HCT116 (cell line): ENCODE results near the gene SFRP2. TPM values are rescaled to one million over a fixed set of nuclear protein-coding genes. Genes with fewer than 3 reads are reported as not detected.

Source experiments
- ATAC-seq: fragments of 200-7000 bp; cut with Tn5 transposase; 2 replicates; pipeline ENCODE4 v1.9.1; 2020; ENCODE audit warnings: mild to moderate bottlenecking, moderate library complexity
- BruUV-seq: library from RNA; stranded (reverse); fragments of 400-500 nt; replicated peaks from 2 replicates; lab custom pipeline; 2021; lab: Mats Ljungman, UMichigan
- CTCF ChIA-PET: fragments of 300-600 bp; sonication (Branson Sonifier 250); formaldehyde crosslinking; loops from one replicate; lab custom pipeline; 2021; ENCODE audit warnings: antibody characterized with exemption; lab: Charles Lee
- POLR2A ChIA-PET: fragments of 300-600, 350-600 bp; sonication (Branson Sonifier 250); formaldehyde crosslinking; loops from one replicate; lab custom pipeline; 2021; ENCODE audit warnings: antibody characterized with exemption; lab: Charles Lee
- RAD21 ChIA-PET, 2 experiments: fragments of 300-600 bp; sonication (Branson Sonifier 250); formaldehyde crosslinking; loops; one replicate each; lab custom pipeline; 2023; ENCODE audit warnings: low total read pairs in 2 of 2; ENCODE audit not compliant: uncharacterized antibody in 2 of 2, unreplicated experiment in 2 of 2, low non-redundant PET in 1 of 2; lab: Charles Lee
- DNase-seq: peaks from one replicate; pipeline ENCODE4 v3.0.0-alpha.2; 2010; ENCODE audit warnings: low read depth, low spot score
- H2AFZ ChIP-seq: fragments of 200-600 bp; shearing (Covaris generic), sonication (generic); 2 replicates; pipeline ENCODE4 v1.6.1; 2017; ENCODE audit warnings: low read depth, mixed run types, mixed read lengths, antibody characterized with exemption, low read length; ENCODE audit not compliant: poor library complexity, severe bottlenecking
- H3K27ac ChIP-seq: 2 replicates; pipeline ENCODE4 v1.5.1; 2012; ENCODE audit warnings: low read depth, low read length
- H3K27me3 ChIP-seq: fragments of 200-600 bp; sonication (generic); 2 replicates; pipeline ENCODE4 v1.6.1; 2016; ENCODE audit warnings: mixed run types, low read length, mixed read lengths; ENCODE audit not compliant: insufficient read depth
- H3K36me3 ChIP-seq, 2 experiments: fragments of 200-500 bp in 1 of 2; fragments of 200-600 bp in 1 of 2; sonication (Bioruptor generic) in 1 of 2; sonication (generic) in 1 of 2; 2 replicates each; pipeline versions ENCODE4 v1.5.1 to v1.6.1; 2014 to 2016; ENCODE audit warnings: low read length in 2 of 2, inconsistent platforms in 1 of 2, mixed read lengths in 1 of 2, mixed run types in 1 of 2; ENCODE audit not compliant: insufficient read depth in 2 of 2, control insufficient read depth in 1 of 2
- H3K4me1 ChIP-seq, 2 experiments: fragments of 200-600 bp in 1 of 2; sonication (generic) in 1 of 2; 2 replicates each; pipeline versions ENCODE4 v1.5.1 to v1.6.1; 2012 to 2017; ENCODE audit warnings: low read length in 2 of 2, inconsistent platforms in 1 of 2, mild to moderate bottlenecking in 1 of 2, mixed read lengths in 1 of 2, mixed run types in 1 of 2, moderate library complexity in 1 of 2; ENCODE audit not compliant: insufficient read depth in 2 of 2, control insufficient read depth in 1 of 2
- H3K4me2 ChIP-seq: fragments of 200-600 bp; sonication (generic); 2 replicates; pipeline ENCODE4 v1.6.1; 2017; ENCODE audit warnings: mixed run types, low read length, mixed read lengths
- H3K4me3 ChIP-seq, 2 experiments: fragments of 200-600 bp in 1 of 2; sonication (generic) in 1 of 2; replicated peaks in 1 of 2; 2 replicates each; pipeline ENCODE4 v1.5.1; 2011 to 2016; ENCODE audit warnings: low read length in 2 of 2, control low read depth in 1 of 2, low read depth in 1 of 2, mild to moderate bottlenecking in 1 of 2, mixed read lengths in 1 of 2, mixed run types in 1 of 2
- H3K79me2 ChIP-seq: fragments of 200-600 bp; sonication (generic); 2 replicates; pipeline ENCODE4 v1.6.1; 2017; ENCODE audit warnings: mild to moderate bottlenecking, mixed run types, low read length, moderate library complexity, mixed read lengths; ENCODE audit not compliant: insufficient read depth
- H3K9ac ChIP-seq: fragments of 200-600 bp; sonication (generic); 2 replicates; pipeline ENCODE4 v1.6.1; 2016; ENCODE audit warnings: low read length, mixed read lengths
- H3K9me2 ChIP-seq: fragments of 200-600 bp; sonication (generic), shearing (Covaris generic); 2 replicates; pipeline ENCODE4 v1.6.1; 2017; ENCODE audit warnings: mixed run types, mild to moderate bottlenecking, moderate library complexity; ENCODE audit not compliant: insufficient read depth
- H3K9me3 ChIP-seq, 2 experiments: fragments of 200-500 bp in 1 of 2; fragments of 200-600 bp in 1 of 2; sonication (Bioruptor generic) in 1 of 2; sonication (generic) in 1 of 2; 2 replicates each; pipeline ENCODE4 v1.6.1; 2014 to 2017; ENCODE audit warnings: low read length in 2 of 2, mixed read lengths in 2 of 2, inconsistent platforms in 1 of 2, low read depth in 1 of 2, mild to moderate bottlenecking in 1 of 2, mixed run types in 1 of 2, moderate library complexity in 1 of 2; ENCODE audit not compliant: control insufficient read depth in 1 of 2, insufficient read depth in 1 of 2
- H4K20me1 ChIP-seq: fragments of 200-600 bp; sonication (generic), shearing (Covaris generic); 2 replicates; pipeline ENCODE4 v1.6.1; 2017; ENCODE audit warnings: mixed run types, mild to moderate bottlenecking, moderate library complexity; ENCODE audit not compliant: insufficient read depth
- ATF3 ChIP-seq: IDR thresholded peaks from 2 replicates; pipeline ENCODE4 v1.6.1; 2012
- CBX3 ChIP-seq: IDR thresholded peaks from 2 replicates; pipeline ENCODE4 v1.6.1; 2012; ENCODE audit warnings: low read depth
- CTCF ChIP-seq, 3 experiments: fragments of 200-600 bp in 1 of 3; sonication (generic) in 1 of 3; IDR thresholded peaks in 2 of 3; conservative IDR thresholded peaks in 1 of 3; 2 replicates each; pipeline ENCODE4 v1.5.1; 2012 to 2017; ENCODE audit warnings: low read depth in 2 of 3, low read length in 2 of 3, antibody characterized with exemption in 1 of 3, borderline replicate concordance in 1 of 3, control low read depth in 1 of 3, mild to moderate bottlenecking in 1 of 3, mixed read lengths in 1 of 3, mixed run types in 1 of 3, moderate library complexity in 1 of 3; ENCODE audit not compliant: insufficient read depth in 1 of 3
- ELF1 ChIP-seq: IDR thresholded peaks from 2 replicates; pipeline ENCODE4 v1.6.1; 2012; ENCODE audit warnings: low read depth, borderline replicate concordance
- EZH2 ChIP-seq: fragments of 200-600 bp; sonication (generic); IDR thresholded peaks from 2 replicates; pipeline ENCODE4 v1.6.1; 2017; ENCODE audit warnings: antibody characterized with exemption, mixed run types
- EZH2phosphoT487 ChIP-seq: fragments of 200-600 bp; IDR thresholded peaks from 2 replicates; pipeline ENCODE4 v1.6.1; 2018; ENCODE audit warnings: antibody characterized with exemption, borderline replicate concordance
- FOSL1 ChIP-seq: IDR thresholded peaks from 2 replicates; pipeline ENCODE4 v1.6.1; 2012; ENCODE audit warnings: low read depth
- POLR2AphosphoS5 ChIP-seq: IDR thresholded peaks from 2 replicates; pipeline ENCODE4 v1.6.1; 2011; ENCODE audit warnings: mild to moderate bottlenecking, low read depth, low read length, moderate library complexity
- RAD21 ChIP-seq: IDR thresholded peaks from 2 replicates; pipeline ENCODE4 v1.6.1; 2012; ENCODE audit warnings: low read depth, mild to moderate bottlenecking
- REST ChIP-seq: IDR thresholded peaks from 2 replicates; pipeline ENCODE4 v1.6.1; 2012; ENCODE audit warnings: low read depth
- SP1 ChIP-seq: IDR thresholded peaks from 2 replicates; pipeline ENCODE4 v1.6.1; 2012; ENCODE audit warnings: low read depth
- SRF ChIP-seq: IDR thresholded peaks from 2 replicates; pipeline ENCODE4 v1.6.1; 2012; ENCODE audit warnings: low read depth
- YY1 ChIP-seq: IDR thresholded peaks from 2 replicates; pipeline ENCODE4 v1.6.1; 2011; ENCODE audit warnings: low read length, low read depth, moderate library complexity, mild to moderate bottlenecking; ENCODE audit not compliant: insufficient replicate concordance; ENCODE audit errors: extremely low read depth
- intact Hi-C: fragments of 100-400 bp; cut with micrococcal nuclease; formaldehyde crosslinking; loops from 2 replicates; pipeline ENCODE4 v1.10.0; 2022
- total RNA-seq: library from RNA; stranded (reverse); gene quantifications from one replicate; pipeline ENCODE4 v1.2.1, GENCODE V29; 2021; ENCODE audit not compliant: unreplicated experiment

Gene SFRP2
- total RNA-seq, 1 experiment from 2014 or later, result 0.22 TPM

- H4K20me1 ChIP-seq, result no peaks in the 10 kb centered on the region
- no peaks in the 10 kb centered on the region for H3K9me2 ChIP-seq
- intact Hi-C loops, result no loop called here
- ChIA-PET CTCF (interaction anchor here (2.8 kb wide), 1 partner anchor 16 kb away, joined by 11 read pairs; no protein-coding TSS in a partner anchor), RAD21 (no interaction called here), POLR2A (no interaction called here)
- TF ChIP-seq ELF1, result no peak
- TF ChIP-seq YY1, result no peak
- TF ChIP-seq SRF, result no peak
- no peak for TF ChIP-seq CTCF (IDR thresholded peaks at IDR 0.05 in 2 of 3, conservative IDR thresholded peaks at IDR 0.05 in 1 of 3; ENCODE audit: borderline replicate concordance in 1 of 3, insufficient read depth in 1 of 3, low read depth in 2 of 3, low read length in 2 of 3)
- no peak for TF ChIP-seq ATF3
- TF ChIP-seq SP1, result no peak
- TF ChIP-seq CBX3, result no peak
- TF ChIP-seq EZH2, result no peak
- TF ChIP-seq EZH2phosphoT487, result no peak
- no peak for TF ChIP-seq REST
- TF ChIP-seq FOSL1, result no peak
- no peak for TF ChIP-seq POLR2AphosphoS5
- no peak for TF ChIP-seq RAD21
- H3K79me2 ChIP-seq, result no peaks in the 10 kb centered on the region
- H3K27me3 ChIP-seq, result no peaks in the 10 kb centered on the region
- no peaks in the 10 kb centered on the region for H3K36me3 ChIP-seq
- no peaks in the 10 kb centered on the region for H3K4me1 ChIP-seq
- no peak for ATAC-seq
- no peak overlapping the region for H2AFZ ChIP-seq
- no peak overlapping the region for H3K4me2 ChIP-seq
- no peak overlapping the region for H3K4me3 ChIP-seq
- no peak for DNase-seq
- no TSS peak for BruUV-seq
- H3K9ac ChIP-seq, result no peak overlapping the region
- no peak overlapping the region for H3K27ac ChIP-seq
- no peaks in the 10 kb centered on the region for H3K9me3 ChIP-seq
Observed at GRCh38 chr4:153765894-153766293, 23.0 kb downstream of the SFRP2 start.
